GM12874 (cell line): Measurements from ENCODE around the gene VARS1.
A peak's percentile ranks its signal among the peaks of the same experiment; 100 is the strongest.

Source experiments
- TF ChIP-seq, protein P1 (sequence below): IDR thresholded peaks from 2 replicates; pipeline ENCODE4 v1.5.1; 2011; ENCODE audit warnings: low read depth, mild to moderate bottlenecking, control low read depth, low read length, moderate library complexity; ENCODE audit not compliant: insufficient read depth

VARS1 gene

DNA sequence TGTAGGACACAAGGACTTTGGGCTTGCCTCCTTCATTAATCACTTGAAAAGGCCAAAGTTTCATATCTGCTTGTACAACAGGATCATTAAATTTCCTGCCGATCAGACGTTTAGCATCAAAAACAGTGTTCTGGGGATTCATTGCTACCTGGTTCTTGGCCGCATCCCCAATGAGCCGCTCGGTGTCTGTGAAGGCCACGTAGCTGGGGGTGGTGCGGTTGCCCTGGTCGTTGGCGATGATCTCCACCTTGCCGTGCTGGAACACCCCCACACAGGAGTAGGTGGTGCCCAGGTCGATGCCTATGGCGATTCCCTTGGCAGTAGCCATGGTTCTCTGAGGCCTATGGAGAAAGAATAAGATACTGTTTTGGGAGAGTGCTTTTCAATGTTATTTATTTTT is 16.1 kb upstream of the VARS1 start:
- TF ChIP-seq, protein P1, sequence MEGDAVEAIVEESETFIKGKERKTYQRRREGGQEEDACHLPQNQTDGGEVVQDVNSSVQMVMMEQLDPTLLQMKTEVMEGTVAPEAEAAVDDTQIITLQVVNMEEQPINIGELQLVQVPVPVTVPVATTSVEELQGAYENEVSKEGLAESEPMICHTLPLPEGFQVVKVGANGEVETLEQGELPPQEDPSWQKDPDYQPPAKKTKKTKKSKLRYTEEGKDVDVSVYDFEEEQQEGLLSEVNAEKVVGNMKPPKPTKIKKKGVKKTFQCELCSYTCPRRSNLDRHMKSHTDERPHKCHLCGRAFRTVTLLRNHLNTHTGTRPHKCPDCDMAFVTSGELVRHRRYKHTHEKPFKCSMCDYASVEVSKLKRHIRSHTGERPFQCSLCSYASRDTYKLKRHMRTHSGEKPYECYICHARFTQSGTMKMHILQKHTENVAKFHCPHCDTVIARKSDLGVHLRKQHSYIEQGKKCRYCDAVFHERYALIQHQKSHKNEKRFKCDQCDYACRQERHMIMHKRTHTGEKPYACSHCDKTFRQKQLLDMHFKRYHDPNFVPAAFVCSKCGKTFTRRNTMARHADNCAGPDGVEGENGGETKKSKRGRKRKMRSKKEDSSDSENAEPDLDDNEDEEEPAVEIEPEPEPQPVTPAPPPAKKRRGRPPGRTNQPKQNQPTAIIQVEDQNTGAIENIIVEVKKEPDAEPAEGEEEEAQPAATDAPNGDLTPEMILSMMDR, result no peak

- TF ChIP-seq, protein P1, result peak; percentile 28; the same call in 1 of the 2 replicates
Measured at GRCh38 chr6:31806470-31807272, 11.1 kb upstream of the VARS1 start, which contains the start of gene LSM2. TSS of gene LSM2 (minus strand) at chr6:31806966. CDS start at chr6:31806757, 209 bp downstream.

DNA sequence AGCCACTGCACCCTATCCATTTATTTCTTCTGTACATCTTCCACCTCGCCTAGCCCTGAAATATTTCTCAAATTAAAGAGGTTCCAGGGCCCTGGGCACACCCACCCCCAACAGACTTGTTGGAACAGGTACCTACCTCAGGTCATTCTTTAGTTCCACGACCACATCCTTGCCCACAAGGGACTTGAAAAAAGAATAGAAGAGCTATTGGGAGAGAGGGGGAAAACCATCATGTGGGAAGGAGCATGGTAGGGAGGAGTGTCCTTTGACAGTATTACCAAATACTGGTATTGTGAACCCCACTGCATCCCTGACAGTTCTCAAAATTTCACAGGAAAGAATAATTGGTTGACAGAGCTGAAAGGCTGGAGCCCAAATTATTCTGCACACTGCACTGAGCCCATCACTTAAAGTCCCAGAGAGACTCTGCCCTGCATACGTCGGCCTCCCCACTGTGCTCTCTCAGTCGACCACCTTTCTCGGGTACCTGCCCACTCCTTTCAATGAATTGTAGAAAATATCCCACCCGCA is 10.5 kb upstream of the VARS1 start:
- TF ChIP-seq, protein P1, result no peak

DNA sequence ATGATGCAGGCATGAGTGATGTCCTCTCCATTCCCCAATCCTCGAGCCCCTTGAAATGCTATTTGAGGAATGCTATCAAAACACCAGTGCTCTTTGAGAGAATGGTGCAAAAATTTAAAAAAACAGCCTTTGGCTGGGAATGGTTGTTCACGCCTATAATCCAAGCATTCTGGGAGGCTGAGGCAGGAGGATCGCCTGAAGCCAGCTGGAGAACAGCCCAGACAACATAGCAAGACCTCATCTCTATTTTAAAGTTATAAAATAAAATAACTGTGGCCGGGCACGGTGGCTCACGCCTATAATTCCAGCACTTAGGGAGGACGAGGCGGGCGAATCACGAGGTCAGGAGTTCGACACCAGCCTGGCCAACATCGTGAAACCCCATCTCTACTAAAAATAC is 4.2 kb upstream of the VARS1 start:
- TF ChIP-seq, protein P1, result no peak

DNA sequence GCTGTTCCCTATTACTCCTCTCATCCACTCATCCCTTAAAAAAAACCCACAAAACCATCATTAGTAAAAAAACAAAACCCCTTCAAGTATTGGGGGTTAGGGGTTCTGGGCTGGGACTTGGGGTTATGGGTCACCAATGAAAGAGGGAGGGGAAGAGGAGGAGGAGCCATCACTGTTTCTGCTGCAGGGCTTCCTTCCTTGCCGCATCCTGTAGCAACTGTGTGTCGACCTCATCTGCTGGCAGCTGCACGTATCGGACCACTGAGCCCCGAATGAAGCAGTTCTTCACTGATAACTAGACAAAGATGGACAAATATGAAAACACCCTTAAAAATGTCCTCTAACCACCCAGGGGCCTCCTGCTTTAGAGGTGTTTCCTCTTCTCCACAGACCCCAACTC is 2.0 kb upstream of the VARS1 start:
- TF ChIP-seq, protein P1, result no peak

GRCh38 chr6:31796993-31797385 is 1.4 kb upstream of the VARS1 start:
- TF ChIP-seq, protein P1, result no peak

GRCh38 chr6:31794866-31795615 is 511 bp downstream of the VARS1 start:
- TF ChIP-seq, protein P1, result no peak
